C4-2B (cell line): ENCODE data around the gene GDF11.

Source experiments
- ZFX ChIP-seq: fragments of 450-650 bp; IDR thresholded peaks from 2 replicates; pipeline ENCODE4 v1.6.1; 2017
- TF ChIP-seq, protein P1 (sequence below): fragments of 450-650 bp; conservative IDR thresholded peaks from 2 replicates; pipeline ENCODE4 v1.5.1; 2017; ENCODE audit warnings: mild to moderate bottlenecking

DNA sequence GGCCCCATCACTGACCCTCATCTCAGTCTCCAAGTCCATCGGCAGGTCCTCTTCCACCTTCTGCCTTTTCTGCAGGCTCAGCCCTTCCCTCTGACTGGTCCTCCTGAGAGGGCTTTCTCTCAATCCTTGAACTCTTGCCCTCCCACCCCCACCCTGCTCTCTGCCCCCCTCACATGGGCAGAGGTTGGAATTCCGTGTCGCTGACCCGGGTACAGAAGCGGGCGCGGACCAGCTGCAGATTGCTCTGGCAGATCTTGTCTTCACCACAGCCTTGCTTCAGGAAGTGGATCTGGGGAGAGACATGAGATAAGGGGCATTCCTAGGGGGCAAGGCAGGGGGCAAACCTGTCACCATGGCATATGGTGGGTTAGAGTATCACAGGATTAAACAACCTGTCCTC is 47.6 kb upstream of the GDF11 start:
- TF ChIP-seq, protein P1, sequence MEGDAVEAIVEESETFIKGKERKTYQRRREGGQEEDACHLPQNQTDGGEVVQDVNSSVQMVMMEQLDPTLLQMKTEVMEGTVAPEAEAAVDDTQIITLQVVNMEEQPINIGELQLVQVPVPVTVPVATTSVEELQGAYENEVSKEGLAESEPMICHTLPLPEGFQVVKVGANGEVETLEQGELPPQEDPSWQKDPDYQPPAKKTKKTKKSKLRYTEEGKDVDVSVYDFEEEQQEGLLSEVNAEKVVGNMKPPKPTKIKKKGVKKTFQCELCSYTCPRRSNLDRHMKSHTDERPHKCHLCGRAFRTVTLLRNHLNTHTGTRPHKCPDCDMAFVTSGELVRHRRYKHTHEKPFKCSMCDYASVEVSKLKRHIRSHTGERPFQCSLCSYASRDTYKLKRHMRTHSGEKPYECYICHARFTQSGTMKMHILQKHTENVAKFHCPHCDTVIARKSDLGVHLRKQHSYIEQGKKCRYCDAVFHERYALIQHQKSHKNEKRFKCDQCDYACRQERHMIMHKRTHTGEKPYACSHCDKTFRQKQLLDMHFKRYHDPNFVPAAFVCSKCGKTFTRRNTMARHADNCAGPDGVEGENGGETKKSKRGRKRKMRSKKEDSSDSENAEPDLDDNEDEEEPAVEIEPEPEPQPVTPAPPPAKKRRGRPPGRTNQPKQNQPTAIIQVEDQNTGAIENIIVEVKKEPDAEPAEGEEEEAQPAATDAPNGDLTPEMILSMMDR, result no peak
- no peak for TF ChIP-seq ZFX
